HepG2 (cell line): ENCODE data around the gene NRG4.

Experiments used
- TFAP4 ChIP-seq: sonication (generic); IDR thresholded peaks from 2 replicates; pipeline ENCODE4 v1.6.1; 2016; ENCODE audit warnings: low read depth, borderline replicate concordance
- ZBTB26 ChIP-seq: IDR thresholded peaks from 2 replicates; pipeline ENCODE4 v1.6.1; 2016; ENCODE audit warnings: missing compliant biosample characterization, missing genetic modification reagents, borderline replicate concordance
- ZNF18 ChIP-seq: sonication (generic); formaldehyde crosslinking; IDR thresholded peaks from 2 replicates; pipeline ENCODE4 v1.8.0; 2022; ENCODE audit warnings: mild to moderate bottlenecking, missing genetic modification reagents; ENCODE audit not compliant: insufficient replicate concordance

GRCh38 chr15:76010613-76011012 is 1.6 kb downstream of the NRG4 start:
- TF ChIP-seq ZNF18 (no peak), ZBTB26 (no peak), TFAP4 (no peak)
